OCI-LY7 (cell line): ENCODE results near the gene LONP2. TPM values are rescaled to one million over a fixed set of nuclear protein-coding genes. Genes with fewer than 3 reads are reported as not detected.

ENCODE experiments used
- BruUV-seq: library from RNA; stranded (reverse); fragments of 400-500 nt; replicated peaks from 2 replicates; lab custom pipeline; 2021; lab: Mats Ljungman, UMichigan
- CTCF ChIA-PET: fragments of 300-600 bp; sonication (Branson Sonifier 250); formaldehyde crosslinking; loops from one replicate; lab custom pipeline; 2022; ENCODE audit warnings: antibody characterized with exemption; ENCODE audit not compliant: unreplicated experiment; lab: Charles Lee
- POLR2A ChIA-PET: fragments of 300-600 bp; sonication (Branson Sonifier 250); formaldehyde crosslinking; loops from one replicate; lab custom pipeline; 2022; ENCODE audit warnings: antibody characterized with exemption; lab: Charles Lee
- DNase-seq: peaks from one replicate; pipeline ENCODE4 v3.0.0-alpha.2; 2015; ENCODE audit warnings: low spot score
- H2AFZ ChIP-seq: fragments of 200-600 bp; sonication (generic), shearing (Covaris generic); 2 replicates; pipeline ENCODE4 v1.6.1; 2014; ENCODE audit warnings: mild to moderate bottlenecking, antibody characterized with exemption, low read length, moderate library complexity
- H3K27ac ChIP-seq: fragments of 200-600 bp; sonication (generic); 2 replicates; pipeline ENCODE4 v1.5.1; 2014; ENCODE audit warnings: mixed run types, low read depth, mild to moderate bottlenecking, moderate library complexity, low read length, inconsistent platforms; ENCODE audit not compliant: poor library complexity, severe bottlenecking
- H3K36me3 ChIP-seq: fragments of 200-600 bp; sonication (generic); 2 replicates; pipeline ENCODE4 v1.6.1; 2014; ENCODE audit warnings: mild to moderate bottlenecking, antibody characterized with exemption, low read length, moderate library complexity, mixed read lengths; ENCODE audit not compliant: insufficient read depth
- H3K4me1 ChIP-seq: fragments of 200-600 bp; sonication (generic); 2 replicates; pipeline ENCODE4 v1.5.1; 2014; ENCODE audit warnings: mild to moderate bottlenecking, low read length; ENCODE audit not compliant: insufficient read depth, poor library complexity, severe bottlenecking
- H3K4me2 ChIP-seq: fragments of 200-600 bp; sonication (generic); 2 replicates; pipeline ENCODE4 v1.6.1; 2014; ENCODE audit warnings: mild to moderate bottlenecking, low read length
- H3K4me3 ChIP-seq: fragments of 200-600 bp; sonication (generic); 2 replicates; pipeline ENCODE4 v1.5.1; 2014; ENCODE audit warnings: mild to moderate bottlenecking, low read depth, low read length; ENCODE audit not compliant: poor library complexity, severe bottlenecking
- H3K79me2 ChIP-seq: fragments of 200-600 bp; sonication (generic); 2 replicates; pipeline ENCODE4 v1.6.1; 2016; ENCODE audit warnings: low read depth, mild to moderate bottlenecking, low read length, moderate library complexity, mixed read lengths; ENCODE audit not compliant: insufficient read depth
- H3K9me2 ChIP-seq: fragments of 200-600 bp; sonication (generic); 2 replicates; pipeline ENCODE4 v1.6.1; 2016; ENCODE audit warnings: mild to moderate bottlenecking, low read length, mixed read lengths; ENCODE audit not compliant: insufficient read depth
- H3K9me3 ChIP-seq: fragments of 200-600 bp; sonication (generic); 2 replicates; pipeline ENCODE4 v1.6.1; 2014; ENCODE audit warnings: mild to moderate bottlenecking, mixed run types, low read length, mixed read lengths
- H4K20me1 ChIP-seq: fragments of 200-600 bp; sonication (generic); 2 replicates; pipeline ENCODE4 v1.6.1; 2014; ENCODE audit warnings: mild to moderate bottlenecking, antibody characterized with exemption, low read length, moderate library complexity, mixed read lengths; ENCODE audit not compliant: insufficient read depth
- EZH2phosphoT487 ChIP-seq: fragments of 200-600 bp; sonication (generic); IDR thresholded peaks from 2 replicates; pipeline ENCODE4 v1.6.1; 2018; ENCODE audit warnings: low read depth, borderline replicate concordance, mild to moderate bottlenecking, mixed run types, antibody characterized with exemption, low read length, moderate library complexity, mixed read lengths
- intact Hi-C: fragments of 100-400 bp; cut with micrococcal nuclease; formaldehyde crosslinking; loops from one replicate; pipeline ENCODE4 v1.10.0; 2022; ENCODE audit not compliant: unreplicated experiment
- total RNA-seq, 2 experiments: library from RNA; depleted of rRNA in 1 of 2; stranded (reverse); fragments of >200 nt in 1 of 2; shearing (Covaris generic) in 1 of 2; gene quantifications; 2 replicates each; pipeline ENCODE4 v1.2.3, GENCODE V29; 2014 to 2022
- TF ChIP-seq, protein P1 (sequence below): fragments of 200-600 bp; sonication (generic); conservative IDR thresholded peaks from 2 replicates; pipeline ENCODE4 v1.5.1; 2014; ENCODE audit warnings: mild to moderate bottlenecking, antibody characterized with exemption, low read length, moderate library complexity, mixed read lengths

The LONP2 gene
- total RNA-seq, 2 experiments from 2014 or later: 13.0 to 23.3 TPM

GRCh38 chr16:48295488-48296281, 51.6 kb downstream of the LONP2 start:
- BruUV-seq: no TSS peak
- Histone ChIP-seq H4K20me1 (no peaks in the 10 kb centered on the region), H3K4me3 (no peak overlapping the region), H3K79me2 (no peaks in the 10 kb centered on the region), H3K9me2 (no peaks in the 10 kb centered on the region), H3K4me2 (no peak overlapping the region), H3K36me3 (0 out of 2 replicates have a peak, but pooled peaks cover 8% of the 10 kb centered on the region), H2AFZ (no peak overlapping the region), H3K27ac (no peak overlapping the region), H3K9me3 (no peaks in the 10 kb centered on the region), H3K4me1 (no peaks in the 10 kb centered on the region)
- TF ChIP-seq, protein P1, sequence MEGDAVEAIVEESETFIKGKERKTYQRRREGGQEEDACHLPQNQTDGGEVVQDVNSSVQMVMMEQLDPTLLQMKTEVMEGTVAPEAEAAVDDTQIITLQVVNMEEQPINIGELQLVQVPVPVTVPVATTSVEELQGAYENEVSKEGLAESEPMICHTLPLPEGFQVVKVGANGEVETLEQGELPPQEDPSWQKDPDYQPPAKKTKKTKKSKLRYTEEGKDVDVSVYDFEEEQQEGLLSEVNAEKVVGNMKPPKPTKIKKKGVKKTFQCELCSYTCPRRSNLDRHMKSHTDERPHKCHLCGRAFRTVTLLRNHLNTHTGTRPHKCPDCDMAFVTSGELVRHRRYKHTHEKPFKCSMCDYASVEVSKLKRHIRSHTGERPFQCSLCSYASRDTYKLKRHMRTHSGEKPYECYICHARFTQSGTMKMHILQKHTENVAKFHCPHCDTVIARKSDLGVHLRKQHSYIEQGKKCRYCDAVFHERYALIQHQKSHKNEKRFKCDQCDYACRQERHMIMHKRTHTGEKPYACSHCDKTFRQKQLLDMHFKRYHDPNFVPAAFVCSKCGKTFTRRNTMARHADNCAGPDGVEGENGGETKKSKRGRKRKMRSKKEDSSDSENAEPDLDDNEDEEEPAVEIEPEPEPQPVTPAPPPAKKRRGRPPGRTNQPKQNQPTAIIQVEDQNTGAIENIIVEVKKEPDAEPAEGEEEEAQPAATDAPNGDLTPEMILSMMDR: no peak
- no peak for TF ChIP-seq EZH2phosphoT487
- CTCF ChIA-PET: no interaction called here
- POLR2A ChIA-PET: interaction anchor here (0.6 kb wide), 1 partner anchor 20 kb away, joined by 3 read pairs; no protein-coding TSS in a partner anchor
- no peak for DNase-seq
- intact Hi-C loops: no loop called here

GRCh38 chr16:48299471-48299870, 55.4 kb downstream of the LONP2 start:
- intact Hi-C loops: no loop called here
- no peaks in the 10 kb centered on the region for H4K20me1 ChIP-seq
- H3K9me2 ChIP-seq: no peaks in the 10 kb centered on the region
- H2AFZ ChIP-seq: no peak overlapping the region
- DNase-seq: no peak
- H3K79me2 ChIP-seq: no peaks in the 10 kb centered on the region
- peaks cover 14% of the 10 kb centered on the region for H3K36me3 ChIP-seq
- H3K4me3 ChIP-seq: no peak overlapping the region
- H3K4me2 ChIP-seq: no peak overlapping the region
- POLR2A ChIA-PET: no interaction called here
- CTCF ChIA-PET: no interaction called here
- TF ChIP-seq, protein P1: no peak
- no peak for TF ChIP-seq EZH2phosphoT487
- H3K4me1 ChIP-seq: no peaks in the 10 kb centered on the region
- BruUV-seq: no TSS peak
- H3K27ac ChIP-seq: no peak overlapping the region
- H3K9me3 ChIP-seq: no peaks in the 10 kb centered on the region

DNA sequence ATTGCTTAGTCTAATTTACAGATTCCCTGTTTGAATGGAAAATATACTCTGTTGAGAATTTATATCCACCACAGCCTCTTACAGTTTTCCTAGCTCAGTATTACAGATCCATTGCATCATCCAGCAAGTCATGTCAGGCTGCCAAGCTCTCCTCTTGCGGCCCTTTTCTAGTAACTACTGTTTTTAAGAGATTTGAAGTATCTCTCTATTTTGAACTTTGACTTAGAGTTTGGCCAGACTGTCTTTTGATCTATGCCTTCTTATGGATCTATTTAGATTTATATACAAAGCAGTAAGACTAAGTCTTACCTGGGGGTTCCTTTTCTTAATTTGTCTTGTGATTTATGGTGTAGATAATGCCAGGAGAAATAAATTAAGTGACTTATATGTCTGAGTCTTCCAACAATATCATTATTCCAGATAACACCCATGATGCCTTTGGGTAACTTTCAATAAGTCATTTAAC, 56.3 kb downstream of the LONP2 start:
- Histone ChIP-seq H2AFZ (no peak overlapping the region), H3K9me3 (no peaks in the 10 kb centered on the region), H3K36me3 (peaks cover 14% of the 10 kb centered on the region), H3K79me2 (no peaks in the 10 kb centered on the region), H3K27ac (no peak overlapping the region), H3K4me3 (no peak overlapping the region), H3K9me2 (no peaks in the 10 kb centered on the region), H3K4me1 (no peaks in the 10 kb centered on the region), H3K4me2 (no peak overlapping the region), H4K20me1 (no peaks in the 10 kb centered on the region)
- DNase-seq: no peak
- intact Hi-C loops: no loop called here
- POLR2A ChIA-PET: interaction anchor here (0.6 kb wide), 1 partner anchor 20 kb away, joined by 3 read pairs; no protein-coding TSS in a partner anchor
- CTCF ChIA-PET: no interaction called here
- BruUV-seq: no TSS peak
- no peak for TF ChIP-seq EZH2phosphoT487
- TF ChIP-seq, protein P1: no peak
